Measurements from ENCODE around the gene SREBF1.

The SREBF1 gene

GRCh38 chr17:17789828-17790636, 46.8 kb downstream of the SREBF1 start:
- DNase-seq: no peak
- in situ Hi-C loops (cut with HindIII; ENCODE audit: low pct_ligation_motif_present, low pct_unique_long_range_greater_than_20kb, low sequenced_read_pairs): no loop called here

- in situ Hi-C loops (cut with HindIII; ENCODE audit: low pct_ligation_motif_present, low pct_unique_long_range_greater_than_20kb, low sequenced_read_pairs): no loop called here
- DNase-seq: no peak
These were observed 47.4 kb downstream of the SREBF1 start for GRCh38 chr17:17789410-17789809.

- in situ Hi-C loops (cut with HindIII; ENCODE audit: low pct_ligation_motif_present, low pct_unique_long_range_greater_than_20kb, low sequenced_read_pairs): no loop called here
- no peak for DNase-seq
These were observed 47.8 kb downstream of the SREBF1 start for GRCh38 chr17:17788967-17789366.

- no peak for DNase-seq
- in situ Hi-C loops (cut with HindIII; ENCODE audit: low pct_ligation_motif_present, low pct_unique_long_range_greater_than_20kb, low sequenced_read_pairs): no loop called here
These were observed 49.2 kb downstream of the SREBF1 start for GRCh38 chr17:17787568-17787967.

- in situ Hi-C loops (cut with HindIII; ENCODE audit: low pct_ligation_motif_present, low pct_unique_long_range_greater_than_20kb, low sequenced_read_pairs): no loop called here
- no peak for DNase-seq
These were observed 49.8 kb downstream of the SREBF1 start for GRCh38 chr17:17786998-17787397.

- in situ Hi-C loops (cut with HindIII; ENCODE audit: low pct_ligation_motif_present, low pct_unique_long_range_greater_than_20kb, low sequenced_read_pairs): no loop called here
- DNase-seq: no peak
These were observed 51.4 kb downstream of the SREBF1 start for GRCh38 chr17:17785407-17785806.

- in situ Hi-C loops (cut with HindIII; ENCODE audit: low pct_ligation_motif_present, low pct_unique_long_range_greater_than_20kb, low sequenced_read_pairs): no loop called here
- DNase-seq: peak; percentile 33
These were observed 52.0 kb downstream of the SREBF1 start for GRCh38 chr17:17784657-17785267.

- in situ Hi-C loops (cut with HindIII; ENCODE audit: low pct_ligation_motif_present, low pct_unique_long_range_greater_than_20kb, low sequenced_read_pairs): no loop called here
- DNase-seq: no peak
These were observed 52.7 kb downstream of the SREBF1 start for GRCh38 chr17:17783825-17784656.

- DNase-seq: peak; percentile 33
- in situ Hi-C loops (cut with HindIII; ENCODE audit: low pct_ligation_motif_present, low pct_unique_long_range_greater_than_20kb, low sequenced_read_pairs): no loop called here
These were observed 53.5 kb downstream of the SREBF1 start for GRCh38 chr17:17783116-17783824.

- DNase-seq: peak; percentile 28
- in situ Hi-C loops (cut with HindIII; ENCODE audit: low pct_ligation_motif_present, low pct_unique_long_range_greater_than_20kb, low sequenced_read_pairs): no loop called here
These were observed 54.2 kb downstream of the SREBF1 start for GRCh38 chr17:17782523-17783115.

- in situ Hi-C loops (cut with HindIII; ENCODE audit: low pct_ligation_motif_present, low pct_unique_long_range_greater_than_20kb, low sequenced_read_pairs): no loop called here
- DNase-seq: peak; percentile 72
These were observed 54.9 kb downstream of the SREBF1 start for GRCh38 chr17:17781591-17782496.

- peak; percentile 41 for DNase-seq
- in situ Hi-C loops (cut with HindIII; ENCODE audit: low pct_ligation_motif_present, low pct_unique_long_range_greater_than_20kb, low sequenced_read_pairs): no loop called here
These were observed 55.7 kb downstream of the SREBF1 start for GRCh38 chr17:17780922-17781590.

- DNase-seq: no peak
- in situ Hi-C loops (cut with HindIII; ENCODE audit: low pct_ligation_motif_present, low pct_unique_long_range_greater_than_20kb, low sequenced_read_pairs): no loop called here
These were observed 57.7 kb downstream of the SREBF1 start for GRCh38 chr17:17779015-17779611.

- no peak for DNase-seq
- in situ Hi-C loops (cut with HindIII; ENCODE audit: low pct_ligation_motif_present, low pct_unique_long_range_greater_than_20kb, low sequenced_read_pairs): no loop called here
These were observed 58.3 kb downstream of the SREBF1 start for GRCh38 chr17:17778308-17779014.

GRCh38 chr17:17776889-17777288, 59.9 kb downstream of the SREBF1 start:
- no peak for DNase-seq
- in situ Hi-C loops (cut with HindIII; ENCODE audit: low pct_ligation_motif_present, low pct_unique_long_range_greater_than_20kb, low sequenced_read_pairs): no loop called here
